Measurements from ENCODE around the gene LPAR5. TPM values are rescaled to one million over a fixed set of nuclear protein-coding genes. Genes with fewer than 3 reads are reported as not detected.
"Not testable (repeated sequence)": the region's sequence is repeated elsewhere in the genome, so short reads cannot be mapped to it uniquely, and the experiment has no call there.

The LPAR5 gene
- total RNA-seq, 1 donor from 2014 or later = 30.4 TPM

- Mint-ChIP-seq H3K36me3 (ENCODE audit: low read depth) (peaks cover 82% of the 10 kb centered on the region), H3K4me1 (peaks cover 6% of the 10 kb centered on the region), H3K4me3 (no peak overlapping the region), H3K27me3 (no peaks in the 10 kb centered on the region), H3K9me3 (no peaks in the 10 kb centered on the region), H3K27ac (no peak overlapping the region)
- ChIA-PET POLR2A (no interaction called here), CTCF (no interaction called here)
- intact Hi-C loops (cut with micrococcal nuclease) = no loop called here
- ATAC-seq (ENCODE audit: low read depth) (no peak), DNase-seq (no peak)
- no peak for TF ChIP-seq CTCF (IDR thresholded peaks at IDR 0.05)
Measured at GRCh38 chr12:6592087-6592486, 43.7 kb downstream of the LPAR5 start.

GRCh38 chr12:6586569-6586968 is 49.2 kb downstream of the LPAR5 start:
- ATAC-seq (ENCODE audit: low read depth); CTCF ChIA-PET; H3K27ac Mint-ChIP-seq; DNase-seq; H3K9me3 Mint-ChIP-seq; H3K4me1 Mint-ChIP-seq; H3K4me3 Mint-ChIP-seq; H3K27me3 Mint-ChIP-seq: not testable (repeated sequence)
- POLR2A ChIA-PET = interaction anchor here (1.0 to 1.2 kb wide), 4 partner anchors 9 to 103 kb away, joined by 3 to 9 read pairs (median 4); partner anchors contain the start of genes NOP2 and ZNF384
- peaks cover 77% of the 10 kb centered on the region for H3K36me3 Mint-ChIP-seq (ENCODE audit: low read depth)
- intact Hi-C loops (cut with micrococcal nuclease) = loop anchor here (2.0 kb wide), 1 partner anchor 20 kb away; the partner anchor contains the start of gene CHD4

- H3K4me1 Mint-ChIP-seq = no peaks in the 10 kb centered on the region
- TF ChIP-seq CTCF (IDR thresholded peaks at IDR 0.05) = no peak
- CTCF ChIA-PET = no interaction called here
- no peak for DNase-seq
- H3K27ac Mint-ChIP-seq = no peak overlapping the region
- intact Hi-C loops (cut with micrococcal nuclease) = no loop called here
- H3K9me3 Mint-ChIP-seq = no peaks in the 10 kb centered on the region
- H3K36me3 Mint-ChIP-seq (ENCODE audit: low read depth) = peaks cover 77% of the 10 kb centered on the region
- no peaks in the 10 kb centered on the region for H3K27me3 Mint-ChIP-seq
- POLR2A ChIA-PET = interaction anchor here (1.6 kb wide), 1 partner anchor 105 kb away, joined by 10 read pairs; the partner anchor contains the start of gene ZNF384
- ATAC-seq (ENCODE audit: low read depth) = no peak
- H3K4me3 Mint-ChIP-seq = no peak overlapping the region
Measured at GRCh38 chr12:6584293-6584692, 51.5 kb downstream of the LPAR5 start.

- no peak for TF ChIP-seq CTCF (IDR thresholded peaks at IDR 0.05)
- peaks cover 75% of the 10 kb centered on the region for H3K36me3 Mint-ChIP-seq (ENCODE audit: low read depth)
- H3K9me3 Mint-ChIP-seq = no peaks in the 10 kb centered on the region
- H3K4me1 Mint-ChIP-seq = no peaks in the 10 kb centered on the region
- ChIA-PET CTCF (interaction anchor here (1.0 kb wide), 1 partner anchor 13 kb away, joined by 3 read pairs; no protein-coding TSS in a partner anchor), POLR2A (no interaction called here)
- H3K4me3 Mint-ChIP-seq = no peak overlapping the region
- ATAC-seq (ENCODE audit: low read depth) = no peak
- no peaks in the 10 kb centered on the region for H3K27me3 Mint-ChIP-seq
- intact Hi-C loops (cut with micrococcal nuclease) = no loop called here
- no peak overlapping the region for H3K27ac Mint-ChIP-seq
- DNase-seq = no peak
Measured at GRCh38 chr12:6582959-6583358, 52.8 kb downstream of the LPAR5 start.

- Mint-ChIP-seq H3K36me3 (ENCODE audit: low read depth) (peaks cover 75% of the 10 kb centered on the region), H3K27ac (no peak overlapping the region), H3K4me1 (no peaks in the 10 kb centered on the region), H3K9me3 (no peaks in the 10 kb centered on the region), H3K4me3 (no peak overlapping the region), H3K27me3 (no peaks in the 10 kb centered on the region)
- intact Hi-C loops (cut with micrococcal nuclease) = no loop called here
- ChIA-PET CTCF (no interaction called here), POLR2A (no interaction called here)
- no peak for TF ChIP-seq CTCF (IDR thresholded peaks at IDR 0.05)
- no peak for DNase-seq
- no peak for ATAC-seq (ENCODE audit: low read depth)
Measured at GRCh38 chr12:6582196-6582595, 53.6 kb downstream of the LPAR5 start.

- ChIA-PET CTCF (interaction anchor here (0.7 kb wide), 1 partner anchor 108 kb away, joined by 3 read pairs; no protein-coding TSS in a partner anchor), POLR2A (no interaction called here)
- DNase-seq = no peak
- Mint-ChIP-seq H3K36me3 (ENCODE audit: low read depth) (peaks cover 81% of the 10 kb centered on the region), H3K27me3 (no peaks in the 10 kb centered on the region), H3K9me3 (no peaks in the 10 kb centered on the region), H3K4me1 (no peaks in the 10 kb centered on the region), H3K4me3 (no peak overlapping the region), H3K27ac (no peak overlapping the region)
- intact Hi-C loops (cut with micrococcal nuclease) = no loop called here
- ATAC-seq (ENCODE audit: low read depth) = no peak
- no peak for TF ChIP-seq CTCF (IDR thresholded peaks at IDR 0.05)
Measured at GRCh38 chr12:6575648-6576047, 60.1 kb downstream of the LPAR5 start.
